B cell (primary cell): Measurements from ENCODE around the gene OSBPL1A. TPM values are rescaled to one million over a fixed set of nuclear protein-coding genes. Genes with fewer than 3 reads are reported as not detected.

Source experiments
- ATAC-seq: fragments of 200-7000 bp; cut with Tn5 transposase; one replicate; pipeline ENCODE4 v1.10.0; 2021; ENCODE audit warnings: low read depth, mild to moderate bottlenecking, moderate number of reproducible peaks, moderate library complexity
- CTCF ChIA-PET: fragments of 350-600 bp; sonication (Branson Sonifier 250); formaldehyde crosslinking; loops from one replicate; lab custom pipeline; 2021; ENCODE audit warnings: antibody characterized with exemption, inconsistent platforms; lab: Charles Lee
- POLR2A ChIA-PET: fragments of 350-600 bp; sonication (Branson Sonifier 250); formaldehyde crosslinking; loops from one replicate; lab custom pipeline; 2021; ENCODE audit warnings: antibody characterized with exemption; lab: Charles Lee
- DNase-seq: peaks from one replicate; pipeline ENCODE4 v3.0.0; 2013
- H2AFZ ChIP-seq: 2 replicates; pipeline ENCODE4 v1.6.1; 2012; ENCODE audit warnings: mild to moderate bottlenecking, low read depth, low read length; ENCODE audit not compliant: insufficient read depth, poor library complexity, severe bottlenecking
- H3K27ac ChIP-seq, 2 donors: 1 replicate in 1 of 2; 2 replicates in 1 of 2; pipeline ENCODE4 v1.5.1; 2012 to 2013; ENCODE audit warnings: low read length in 2 of 2, mild to moderate bottlenecking in 2 of 2, moderate library complexity in 1 of 2
- H3K27me3 ChIP-seq, 4 experiments: fragments of 200-600 bp in 1 of 4; sonication (generic) in 1 of 4; replicated peaks in 1 of 4; 1 replicate in 2 of 4; 2 replicates in 2 of 4; pipeline versions ENCODE4 v1.6.1 to v1.7.0; 2013 to 2016; ENCODE audit warnings: low read length in 3 of 4, mild to moderate bottlenecking in 2 of 4, mixed read lengths in 1 of 4, moderate library complexity in 1 of 4; ENCODE audit not compliant: insufficient read depth in 4 of 4, control insufficient read depth in 3 of 4; ENCODE audit errors: control extremely low read depth in 1 of 4
- H3K36me3 ChIP-seq, 2 experiments: replicated peaks in 1 of 2; 1 replicate in 1 of 2; 2 replicates in 1 of 2; pipeline versions ENCODE4 v1.6.1 to v1.7.1; 2013; ENCODE audit warnings: low read length in 1 of 2; ENCODE audit not compliant: insufficient read depth in 2 of 2, control insufficient read depth in 1 of 2; ENCODE audit errors: control extremely low read depth in 1 of 2, extremely low read depth in 1 of 2
- H3K4me1 ChIP-seq, 2 donors: fragments of 200-600 bp in 1 of 2; sonication (generic) in 1 of 2; 1 replicate in 1 of 2; 2 replicates in 1 of 2; pipeline versions ENCODE4 v1.5.1 to v1.6.1; 2013 to 2017; ENCODE audit warnings: low read length in 2 of 2; ENCODE audit not compliant: control insufficient read depth in 2 of 2, insufficient read depth in 2 of 2
- H3K4me2 ChIP-seq: replicated peaks from 2 replicates; pipeline ENCODE3; 2012; ENCODE audit warnings: mild to moderate bottlenecking, low read depth, low read length; ENCODE audit not compliant: poor library complexity, severe bottlenecking
- H3K4me3 ChIP-seq, 5 experiments: fragments of 200-600 bp in 1 of 5; sonication (generic) in 1 of 5; 1 replicate in 3 of 5; 2 replicates in 2 of 5; pipeline versions ENCODE4 v1.5.1 to v1.7.0; 2011 to 2016; ENCODE audit warnings: low read length in 4 of 5, mild to moderate bottlenecking in 4 of 5, low read depth in 2 of 5, control low read depth in 1 of 5, moderate library complexity in 1 of 5; ENCODE audit not compliant: insufficient read depth in 1 of 5; ENCODE audit errors: control extremely low read depth in 1 of 5, extremely low read depth in 1 of 5
- H3K79me2 ChIP-seq: fragments of 200-600 bp; sonication (generic); one replicate; pipeline ENCODE4 v1.6.0; 2016; ENCODE audit warnings: low read length; ENCODE audit not compliant: control insufficient read depth, insufficient read depth
- H3K9ac ChIP-seq: fragments of 200-600 bp; sonication (generic); 2 replicates; pipeline ENCODE4 v1.6.1; 2017; ENCODE audit warnings: mild to moderate bottlenecking, low read length, moderate library complexity
- H3K9me3 ChIP-seq, 3 donors: one replicate each; pipeline versions ENCODE4 v1.6.1 to v1.7.1; 2013; ENCODE audit warnings: low read length in 2 of 3; ENCODE audit not compliant: control insufficient read depth in 2 of 3, insufficient read depth in 1 of 3; ENCODE audit errors: control extremely low read depth in 1 of 3
- H4K20me1 ChIP-seq: 2 replicates; pipeline ENCODE4 v1.6.0; 2012; ENCODE audit warnings: mild to moderate bottlenecking, low read length; ENCODE audit not compliant: insufficient read depth, control insufficient read depth, poor library complexity, severe bottlenecking
- H3K27ac Mint-ChIP-seq: one replicate; pipeline ENCODE4 v1.8.0; 2021; ENCODE audit warnings: mixed read lengths
- H3K27me3 Mint-ChIP-seq: one replicate; pipeline ENCODE4 v1.8.0; 2021; ENCODE audit warnings: mixed read lengths
- H3K4me1 Mint-ChIP-seq: one replicate; pipeline ENCODE4 v1.8.0; 2021; ENCODE audit warnings: mixed read lengths
- H3K4me3 Mint-ChIP-seq: one replicate; pipeline ENCODE4 v1.8.0; 2021; ENCODE audit warnings: mixed read lengths
- H3K9me3 Mint-ChIP-seq: one replicate; pipeline ENCODE4 v1.8.0; 2022; ENCODE audit warnings: mixed read lengths; ENCODE audit not compliant: insufficient read depth
- EZH2 ChIP-seq: IDR thresholded peaks from 2 replicates; pipeline ENCODE4 v1.6.1; 2012; ENCODE audit warnings: borderline replicate concordance, low read depth, mild to moderate bottlenecking, moderate library complexity, low read length; ENCODE audit not compliant: insufficient read depth, poor library complexity, severe bottlenecking
- WGBS: methylation state at CpG from one replicate; pipeline ENCODE4 v1.1.5; 2013; ENCODE audit warnings: missing lambda C conversion rate; ENCODE audit not compliant: insufficient coverage; 5-methylcytosine and 5-hydroxymethylcytosine counted together
- intact Hi-C: fragments of 100-400 bp; cut with micrococcal nuclease; formaldehyde crosslinking; loops from one replicate; pipeline ENCODE4 v1.10.0; 2022
- polyA plus RNA-seq: library from polyadenylated mRNA; depleted of rRNA; stranded (reverse); fragments of >200 nt; gene quantifications from 2 replicates; pipeline ENCODE4 v1.2.3, GENCODE V29; 2012
- total RNA-seq, 2 donors: library from RNA; stranded (reverse); fragments of 120-200 nt in 1 of 2; gene quantifications; 1 replicate in 1 of 2; 2 replicates in 1 of 2; pipeline versions ENCODE4 v1.2.3 to v1.2.4, GENCODE V29; 2013 to 2022
- TF ChIP-seq, protein P1 (sequence below): fragments of 200-600 bp; IDR thresholded peaks from one replicate; pipeline ENCODE4 v1.8.0; 2022; ENCODE audit warnings: antibody characterized with exemption, mild to moderate bottlenecking

OSBPL1A gene
- total and polyA plus RNA-seq, 2 donors (not counting 1 experiment from before 2014, with no cell fraction given), result 0.57 to 0.86 TPM

GRCh38 chr18:24400587-24400986, 3.0 kb upstream of the OSBPL1A start:
- H3K4me3 Mint-ChIP-seq, result no peak overlapping the region
- ChIA-PET CTCF (no interaction called here), POLR2A (no interaction called here)
- H3K4me1 Mint-ChIP-seq, result peaks cover 11% of the 10 kb centered on the region
- Histone ChIP-seq H3K27ac (no peak overlapping the region), H3K36me3 (no peaks in the 10 kb centered on the region), H3K4me1 (peaks cover 7 to 13% of the 10 kb centered on the region in 2 donors), H4K20me1 (no peaks in the 10 kb centered on the region), H3K27me3 (peaks cover 0 to 13% (median 7%) of the 10 kb centered on the region in 4 experiments), H3K4me2 (no peak overlapping the region), H2AFZ (no peak overlapping the region), H3K9me3 (peaks cover 0 to 8% (median 0%) of the 10 kb centered on the region in 3 donors), H3K79me2 (no peaks in the 10 kb centered on the region), H3K4me3 (no peak overlapping the region), H3K9ac (no peak overlapping the region)
- WGBS, result no CpG with 5 or more reads among the region's 2 CpGs
- H3K27me3 Mint-ChIP-seq, result peaks cover 52% of the 10 kb centered on the region
- no peaks in the 10 kb centered on the region for H3K9me3 Mint-ChIP-seq
- no peak for ATAC-seq
- H3K27ac Mint-ChIP-seq, result no peak overlapping the region
- no peak for DNase-seq
- TF ChIP-seq, protein P1, sequence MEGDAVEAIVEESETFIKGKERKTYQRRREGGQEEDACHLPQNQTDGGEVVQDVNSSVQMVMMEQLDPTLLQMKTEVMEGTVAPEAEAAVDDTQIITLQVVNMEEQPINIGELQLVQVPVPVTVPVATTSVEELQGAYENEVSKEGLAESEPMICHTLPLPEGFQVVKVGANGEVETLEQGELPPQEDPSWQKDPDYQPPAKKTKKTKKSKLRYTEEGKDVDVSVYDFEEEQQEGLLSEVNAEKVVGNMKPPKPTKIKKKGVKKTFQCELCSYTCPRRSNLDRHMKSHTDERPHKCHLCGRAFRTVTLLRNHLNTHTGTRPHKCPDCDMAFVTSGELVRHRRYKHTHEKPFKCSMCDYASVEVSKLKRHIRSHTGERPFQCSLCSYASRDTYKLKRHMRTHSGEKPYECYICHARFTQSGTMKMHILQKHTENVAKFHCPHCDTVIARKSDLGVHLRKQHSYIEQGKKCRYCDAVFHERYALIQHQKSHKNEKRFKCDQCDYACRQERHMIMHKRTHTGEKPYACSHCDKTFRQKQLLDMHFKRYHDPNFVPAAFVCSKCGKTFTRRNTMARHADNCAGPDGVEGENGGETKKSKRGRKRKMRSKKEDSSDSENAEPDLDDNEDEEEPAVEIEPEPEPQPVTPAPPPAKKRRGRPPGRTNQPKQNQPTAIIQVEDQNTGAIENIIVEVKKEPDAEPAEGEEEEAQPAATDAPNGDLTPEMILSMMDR, result no peak
- TF ChIP-seq EZH2, result no peak
- intact Hi-C loops, result no loop called here

DNA sequence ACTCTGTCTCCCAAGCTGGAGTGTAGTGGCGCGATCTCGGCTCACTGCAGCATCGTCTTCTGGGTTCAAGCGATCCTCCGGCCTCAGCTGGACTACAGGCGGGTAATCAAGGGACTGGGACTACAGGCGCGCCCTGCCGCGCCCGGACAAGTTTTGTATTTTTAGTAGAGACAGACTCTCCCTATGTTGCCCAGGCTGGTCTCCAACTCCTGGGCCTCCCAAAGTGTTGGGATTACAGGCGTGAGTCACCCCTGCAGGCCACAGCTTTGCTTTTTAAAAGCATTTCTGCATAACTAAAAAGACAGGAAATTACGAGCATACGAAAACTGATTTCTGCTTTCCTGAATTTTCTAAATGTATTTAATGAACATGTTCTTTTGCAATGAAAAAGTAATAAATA, 916 bp upstream of the OSBPL1A start:
- Histone ChIP-seq H2AFZ (no peak overlapping the region), H3K4me1 (peaks cover 7 to 13% of the 10 kb centered on the region in 2 donors), H3K79me2 (no peaks in the 10 kb centered on the region), H3K27ac (no peak overlapping the region), H3K9me3 (peaks cover 0 to 10% (median 0%) of the 10 kb centered on the region in 3 donors), H3K4me2 (peak overlapping the region; percentile 81), H3K27me3 (peaks cover 0 to 12% (median 7%) of the 10 kb centered on the region in 4 experiments), H4K20me1 (no peaks in the 10 kb centered on the region), H3K4me3 (no peak overlapping the region), H3K9ac (no peak overlapping the region), H3K36me3 (no peaks in the 10 kb centered on the region)
- ATAC-seq, result no peak
- H3K4me3 Mint-ChIP-seq, result peak overlapping the region; percentile 91
- no peak overlapping the region for H3K27ac Mint-ChIP-seq
- CTCF ChIA-PET, result interaction anchor here (1.0 kb wide), 1 partner anchor 16 kb away, joined by 3 read pairs; no protein-coding TSS in a partner anchor
- peaks cover 16% of the 10 kb centered on the region for H3K4me1 Mint-ChIP-seq
- H3K27me3 Mint-ChIP-seq, result peaks cover 47% of the 10 kb centered on the region
- POLR2A ChIA-PET, result no interaction called here
- over 99% methylated on average over 13 of the region's 15 CpGs for WGBS
- DNase-seq, result no peak
- intact Hi-C loops, result loop anchor here (2.0 kb wide), 1 partner anchor 28 kb away; the partner anchor contains the start of gene IMPACT
- H3K9me3 Mint-ChIP-seq, result no peaks in the 10 kb centered on the region
- TF ChIP-seq EZH2, result no peak
- TF ChIP-seq, protein P1, result no peak
